Spleen (tissue), 11 donors: ENCODE measurements around the gene LRBA. TPM values are rescaled to one million over a fixed set of nuclear protein-coding genes. Genes with fewer than 3 reads are reported as not detected.

Experiments
- DNase-seq: peaks from one replicate; pipeline ENCODE4 v3.0.0-alpha.2; 2020
- H3K27ac ChIP-seq, 8 donors: fragments of 200-600 bp; sonication (generic) in 7 of 8; 1 replicate in 4 of 8; 2 replicates in 4 of 8; pipeline versions ENCODE4 v1.5.0 to v1.8.0; 2016 to 2021; ENCODE audit warnings: inconsistent platforms in 4 of 8, mild to moderate bottlenecking in 4 of 8, moderate library complexity in 1 of 8
- H3K27me3 ChIP-seq, 7 donors: fragments of 200-600 bp; sonication (generic) in 6 of 7; replicated peaks in 1 of 7; 1 replicate in 4 of 7; 2 replicates in 3 of 7; pipeline versions ENCODE4 v1.5.0 to v1.8.0; 2016 to 2021; ENCODE audit warnings: inconsistent platforms in 3 of 7, mild to moderate bottlenecking in 1 of 7
- H3K36me3 ChIP-seq, 6 donors: fragments of 200-600 bp; sonication (generic) in 5 of 6; 1 replicate in 4 of 6; 2 replicates in 2 of 6; pipeline versions ENCODE4 v1.5.0 to v1.8.0; 2016 to 2021; ENCODE audit warnings: inconsistent platforms in 2 of 6
- H3K4me1 ChIP-seq, 6 donors: fragments of 200-600 bp; sonication (generic) in 5 of 6; 1 replicate in 3 of 6; 2 replicates in 3 of 6; pipeline versions ENCODE4 v1.5.0 to v1.8.0; 2016 to 2021; ENCODE audit warnings: inconsistent platforms in 3 of 6
- H3K4me3 ChIP-seq, 8 donors: fragments of 200-600 bp; sonication (generic) in 7 of 8; 1 replicate in 4 of 8; 2 replicates in 4 of 8; pipeline versions ENCODE4 v1.5.0 to v1.8.0; 2016 to 2021; ENCODE audit warnings: inconsistent platforms in 4 of 8, mild to moderate bottlenecking in 4 of 8, moderate library complexity in 2 of 8
- H3K9me3 ChIP-seq, 8 donors: fragments of 200-600 bp; sonication (generic) in 7 of 8; 1 replicate in 4 of 8; 2 replicates in 4 of 8; pipeline versions ENCODE4 v1.5.0 to v1.8.0; 2016 to 2021; ENCODE audit warnings: inconsistent platforms in 4 of 8
- CTCF ChIP-seq, 11 experiments: fragments of 200-600 bp in 7 of 11; fragments of 450-650 bp in 4 of 11; sonication (generic) in 4 of 11; IDR thresholded peaks in 8 of 11; conservative IDR thresholded peaks in 3 of 11; 1 replicate in 7 of 11; 2 replicates in 4 of 11; pipeline versions ENCODE4 v1.4.0 to v1.8.0; 2016 to 2021; ENCODE audit warnings: antibody characterized with exemption in 11 of 11, inconsistent platforms in 4 of 11, mild to moderate bottlenecking in 1 of 11
- POLR2A ChIP-seq, 3 donors: fragments of 450-650 bp; IDR thresholded peaks; one replicate each; pipeline ENCODE4 v1.5.1; 2017; ENCODE audit warnings: antibody characterized with exemption in 3 of 3, mild to moderate bottlenecking in 1 of 3
- POLR2AphosphoS5 ChIP-seq, 3 donors: sonication (generic); formaldehyde crosslinking; IDR thresholded peaks; one replicate each; pipeline ENCODE4 v1.5.1; 2017; ENCODE audit warnings: antibody characterized with exemption in 3 of 3
- WGBS, 5 donors: extraction: QIAGEN DNeasy Blood & Tissue Kit in 3 of 5; methylation state at CpG; one replicate each; pipeline versions ENCODE4 v1.1.5 to v1.1.7; 2013 to 2018; 5-methylcytosine and 5-hydroxymethylcytosine counted together
- intact Hi-C: fragments of 100-400 bp; cut with DNase I; formaldehyde crosslinking; loops from one replicate; pipeline ENCODE4 v1.15.0; 2023; ENCODE audit warnings: low total_unique reads
- polyA plus RNA-seq, 3 donors: library from polyadenylated mRNA; stranded (reverse); fragments of 200-250 nt; gene quantifications; one replicate each; pipeline ENCODE4 v1.2.1, GENCODE V29; 2013
- total RNA-seq, 7 donors: library from RNA; depleted of rRNA in 3 of 7; stranded (reverse); fragments of >200 nt in 3 of 7; fragmentation: NEBNext Ultra II Directional in 4 of 7; extraction: Animal tissue kit (Norgen Biotek cat#: 25700) in 4 of 7; gene quantifications; one replicate each; pipeline versions ENCODE4 v1.1.0 to v1.2.1, GENCODE V29; 2016 to 2021
- donor health status: healthy with polysubstance abuse.
- donor health status: DM: no; HTN: no; CAD: no; lungs with moderate emphysema.
- donor health status: DM: no; HTN: no; CAD: no.
- donor health status: Bipolar disorder and iron deficiency.
- donor health status: healthy.
- donor health status: DM: no; HTN: no; CAD: no.
- donor health status: DM: yes; HTN: yes; CAD: no.

Gene LRBA
- total and polyA plus RNA-seq, 10 donors = 8.2 to 84.9 (median 50.5) TPM

GRCh38 chr4:150943126-150943525, 72.0 kb downstream of the LRBA start:
- no peaks in the 10 kb centered on the region for H3K27me3 ChIP-seq
- intact Hi-C loops = no loop called here
- H3K27ac ChIP-seq = no peak overlapping the region
- H3K36me3 ChIP-seq = no peaks in the 10 kb centered on the region
- TF ChIP-seq POLR2A (IDR thresholded peaks at IDR 0.05) (no peak), POLR2AphosphoS5 (IDR thresholded peaks at IDR 0.05) (no peak), CTCF (IDR thresholded peaks at IDR 0.05 in 8 of 11, conservative IDR thresholded peaks at IDR 0.05 in 3 of 11) (no peak)
- H3K4me3 ChIP-seq = no peak overlapping the region
- no peaks in the 10 kb centered on the region for H3K9me3 ChIP-seq
- H3K4me1 ChIP-seq = peaks cover 0 to 19% (median 6%) of the 10 kb centered on the region in 6 donors
- DNase-seq = no peak

GRCh38 chr4:150942539-150942938, 72.5 kb downstream of the LRBA start:
- H3K27me3 ChIP-seq = no peaks in the 10 kb centered on the region
- H3K9me3 ChIP-seq = no peaks in the 10 kb centered on the region
- H3K27ac ChIP-seq = no peak overlapping the region
- no peak for DNase-seq
- no peak for TF ChIP-seq POLR2AphosphoS5 (IDR thresholded peaks at IDR 0.05)
- no peak for TF ChIP-seq POLR2A (IDR thresholded peaks at IDR 0.05)
- TF ChIP-seq CTCF (IDR thresholded peaks at IDR 0.05 in 8 of 11, conservative IDR thresholded peaks at IDR 0.05 in 3 of 11) = no peak
- intact Hi-C loops = no loop called here
- H3K4me3 ChIP-seq = no peak overlapping the region
- H3K4me1 ChIP-seq = peaks cover 0 to 21% (median 6%) of the 10 kb centered on the region in 6 donors
- H3K36me3 ChIP-seq = no peaks in the 10 kb centered on the region

- Histone ChIP-seq H3K9me3 (no peaks in the 10 kb centered on the region), H3K4me1 (peaks cover 0 to 21% (median 0%) of the 10 kb centered on the region in 6 donors), H3K27ac (no peak overlapping the region), H3K27me3 (no peaks in the 10 kb centered on the region), H3K36me3 (no peaks in the 10 kb centered on the region), H3K4me3 (no peak overlapping the region)
- intact Hi-C loops = no loop called here
- TF ChIP-seq CTCF (IDR thresholded peaks at IDR 0.05 in 8 of 11, conservative IDR thresholded peaks at IDR 0.05 in 3 of 11) = no peak
- TF ChIP-seq POLR2AphosphoS5 (IDR thresholded peaks at IDR 0.05) = no peak
- no peak for TF ChIP-seq POLR2A (IDR thresholded peaks at IDR 0.05)
- no peak for DNase-seq
Observed at GRCh38 chr4:150940123-150940522, 75.0 kb downstream of the LRBA start.

GRCh38 chr4:150939530-150939929, 75.6 kb downstream of the LRBA start:
- Histone ChIP-seq H3K4me3 (no peak overlapping the region), H3K27ac (no peak overlapping the region), H3K9me3 (no peaks in the 10 kb centered on the region), H3K4me1 (peaks cover 0 to 18% (median 0%) of the 10 kb centered on the region in 6 donors), H3K27me3 (no peaks in the 10 kb centered on the region), H3K36me3 (no peaks in the 10 kb centered on the region)
- WGBS, 5 donors = 88 to 96% (median 92%) methylated on average over 3 of the region's 3 CpGs
- intact Hi-C loops = no loop called here
- DNase-seq = no peak
- TF ChIP-seq POLR2A (IDR thresholded peaks at IDR 0.05) (no peak), POLR2AphosphoS5 (IDR thresholded peaks at IDR 0.05) (no peak), CTCF (IDR thresholded peaks at IDR 0.05 in 8 of 11, conservative IDR thresholded peaks at IDR 0.05 in 3 of 11) (no peak)
